ENCODE measurements around the gene PILRA. TPM values are rescaled to one million over a fixed set of nuclear protein-coding genes. Genes with fewer than 3 reads are reported as not detected.

PILRA gene
- total RNA-seq, 1 experiment from 2014 or later: 0.57 TPM

Small RNAs within 50 kb of the gene (small RNA-seq; reads per million reads assigned to genes)
- 0 reads per million in 2 experiments for gene RF00019

Other genes with a start within 250 kb of the PILRA start
- gene MBLAC1, start 246.5 kb upstream of the PILRA start, total RNA-seq (2014; rRNA removed; shearing (Covaris generic)): 0.69 and 0.89 TPM in 2 replicates
- gene LAMTOR4, start 224.6 kb upstream of the PILRA start, total RNA-seq (2014; rRNA removed; shearing (Covaris generic)): 81.9 and 83.0 TPM in 2 replicates
- gene TRAPPC14, start 214.8 kb upstream of the PILRA start, total RNA-seq (2014; rRNA removed; shearing (Covaris generic)): 5.7 and 10.2 TPM in 2 replicates
- 0.12 and 0.55 TPM in 2 replicates for gene GAL3ST4, start 204.9 kb upstream of the PILRA start, total RNA-seq (2014; rRNA removed; shearing (Covaris generic))
- gene GPC2, start 196.1 kb upstream of the PILRA start, total RNA-seq (2014; rRNA removed; shearing (Covaris generic)): 2.9 and 3.7 TPM in 2 replicates
- gene STAG3, start 195.6 kb upstream of the PILRA start, total RNA-seq (2014; rRNA removed; shearing (Covaris generic)): 0.05 TPM in 1 of 2 replicates, not detected in the other
- not detected in 2 replicates for gene PVRIG, start 153.5 kb upstream of the PILRA start, total RNA-seq (2014; rRNA removed; shearing (Covaris generic))
- not detected in 2 replicates for gene SPDYE3, start 65.8 kb upstream of the PILRA start, total RNA-seq (2014; rRNA removed; shearing (Covaris generic))
- gene PILRB, start 15.4 kb upstream of the PILRA start, total RNA-seq (2014; rRNA removed; shearing (Covaris generic)): 19.9 and 22.5 TPM in 2 replicates
- gene ZCWPW1, start 55.2 kb downstream of the PILRA start, total RNA-seq (2014; rRNA removed; shearing (Covaris generic)): 0.75 and 1.8 TPM in 2 replicates
- 30.9 and 33.1 TPM in 2 replicates for gene MEPCE, start 56.3 kb downstream of the PILRA start, total RNA-seq (2014; rRNA removed; shearing (Covaris generic))
- gene PPP1R35, start 63.0 kb downstream of the PILRA start, total RNA-seq (2014; rRNA removed; shearing (Covaris generic)): 74.0 and 85.1 TPM in 2 replicates
- gene SPACDR, start 90.8 kb downstream of the PILRA start, total RNA-seq (2014; rRNA removed; shearing (Covaris generic)): 0.27 and 0.43 TPM in 2 replicates
- gene TSC22D4, start 105.7 kb downstream of the PILRA start, total RNA-seq (2014; rRNA removed; shearing (Covaris generic)): 28.2 and 29.9 TPM in 2 replicates
- gene NYAP1, start 110.4 kb downstream of the PILRA start, total RNA-seq (2014; rRNA removed; shearing (Covaris generic)): 0.47 and 1.2 TPM in 2 replicates
- 3.9 and 4.1 TPM in 2 replicates for gene AGFG2, start 165.7 kb downstream of the PILRA start, total RNA-seq (2014; rRNA removed; shearing (Covaris generic))
- 0.52 TPM in 1 of 2 replicates, not detected in the other for gene SAP25, start 200.4 kb downstream of the PILRA start, total RNA-seq (2014; rRNA removed; shearing (Covaris generic))
- 11.0 and 11.1 TPM in 2 replicates for gene LRCH4, start 212.6 kb downstream of the PILRA start, total RNA-seq (2014; rRNA removed; shearing (Covaris generic))
- 0.69 and 1.3 TPM in 2 replicates for gene FBXO24, start 212.8 kb downstream of the PILRA start, total RNA-seq (2014; rRNA removed; shearing (Covaris generic))
- 1.6 and 2.5 TPM in 2 replicates for gene PCOLCE, start 228.9 kb downstream of the PILRA start, total RNA-seq (2014; rRNA removed; shearing (Covaris generic))
- 7.2 and 7.3 TPM in 2 replicates for gene MOSPD3, start 239.1 kb downstream of the PILRA start, total RNA-seq (2014; rRNA removed; shearing (Covaris generic))

Data from NCI-H460 (cell line).